Activated T-cell treated with anti-CD3 and anti-CD28 coated beads, Interleukin-2, amount 50 U/mL, for 24 hours (primary cell): ENCODE data around the gene ZCCHC7.
"Not testable (repeated sequence)": the region's sequence is repeated elsewhere in the genome, so short reads cannot be mapped to it uniquely, and the experiment has no call there.

Experiments used
- DNase-seq: peaks from one replicate; pipeline ENCODE4 v3.0.0-alpha.2; 2020
- H3K27ac Mint-ChIP-seq: 2 replicates; pipeline ENCODE4 v1.8.0; 2020; ENCODE audit warnings: mild to moderate bottlenecking, mixed read lengths
- H3K27me3 Mint-ChIP-seq: 2 replicates; pipeline ENCODE4 v1.8.0; 2020; ENCODE audit warnings: mixed read lengths
- H3K36me3 Mint-ChIP-seq: 2 replicates; pipeline ENCODE4 v1.8.0; 2020; ENCODE audit warnings: low read depth, mixed read lengths
- H3K4me1 Mint-ChIP-seq: 2 replicates; pipeline ENCODE4 v1.8.0; 2020; ENCODE audit warnings: low read depth, mixed read lengths
- H3K4me3 Mint-ChIP-seq: 2 replicates; pipeline ENCODE4 v1.8.0; 2020; ENCODE audit warnings: mild to moderate bottlenecking, moderate library complexity, mixed read lengths
- H3K9me3 Mint-ChIP-seq: 2 replicates; pipeline ENCODE4 v1.8.0; 2020; ENCODE audit warnings: mixed read lengths

Gene ZCCHC7

GRCh38 chr9:37146410-37146809, 26.0 kb downstream of the ZCCHC7 start:
- Mint-ChIP-seq H3K9me3 (no peaks in the 10 kb centered on the region), H3K27ac (peak overlapping the region; percentile 72), H3K4me1 (peaks cover 50% of the 10 kb centered on the region)

GRCh38 chr9:37148181-37148580, 27.8 kb downstream of the ZCCHC7 start:
- Mint-ChIP-seq H3K36me3 (peaks cover 59% of the 10 kb centered on the region), H3K4me1 (peaks cover 47% of the 10 kb centered on the region), H3K9me3 (no peaks in the 10 kb centered on the region), H3K27me3 (no peaks in the 10 kb centered on the region), H3K27ac (no peak overlapping the region), H3K4me3 (no peak overlapping the region)
- no peak for DNase-seq

More at GRCh38 chr9:37146410-37146809, 26.0 kb downstream of the ZCCHC7 start:
- Mint-ChIP-seq H3K36me3 (peaks cover 54% of the 10 kb centered on the region), H3K4me3 (peak overlapping the region; percentile 5), H3K27me3 (no peaks in the 10 kb centered on the region)
- DNase-seq: no peak

- H3K27me3 Mint-ChIP-seq: no peaks in the 10 kb centered on the region
- no peak overlapping the region for H3K27ac Mint-ChIP-seq
- no peak overlapping the region for H3K4me3 Mint-ChIP-seq
- H3K9me3 Mint-ChIP-seq: no peaks in the 10 kb centered on the region
- no peak for DNase-seq
- peaks cover 68% of the 10 kb centered on the region for H3K36me3 Mint-ChIP-seq
- H3K4me1 Mint-ChIP-seq: peaks cover 45% of the 10 kb centered on the region
Measured at GRCh38 chr9:37149666-37150308, 29.4 kb downstream of the ZCCHC7 start.

- no peaks in the 10 kb centered on the region for H3K27me3 Mint-ChIP-seq
- no peak for DNase-seq
- no peak overlapping the region for H3K27ac Mint-ChIP-seq
- no peak overlapping the region for H3K4me3 Mint-ChIP-seq
- no peaks in the 10 kb centered on the region for H3K9me3 Mint-ChIP-seq
- peaks cover 42% of the 10 kb centered on the region for H3K4me1 Mint-ChIP-seq
- peaks cover 67% of the 10 kb centered on the region for H3K36me3 Mint-ChIP-seq
Measured at GRCh38 chr9:37150415-37150814, 30.0 kb downstream of the ZCCHC7 start.

- Mint-ChIP-seq H3K4me3 (no peak overlapping the region), H3K36me3 (peaks cover 77% of the 10 kb centered on the region), H3K4me1 (peaks cover 42% of the 10 kb centered on the region), H3K27me3 (no peaks in the 10 kb centered on the region), H3K27ac (no peak overlapping the region), H3K9me3 (no peaks in the 10 kb centered on the region)
- no peak for DNase-seq
Measured at GRCh38 chr9:37151812-37152211, 31.4 kb downstream of the ZCCHC7 start.

- Mint-ChIP-seq H3K4me1 (peaks cover 43% of the 10 kb centered on the region), H3K9me3 (no peaks in the 10 kb centered on the region), H3K36me3 (peaks cover 79% of the 10 kb centered on the region), H3K27me3 (no peaks in the 10 kb centered on the region), H3K4me3 (no peak overlapping the region), H3K27ac (no peak overlapping the region)
- no peak for DNase-seq
Measured at GRCh38 chr9:37152365-37152764, 32.0 kb downstream of the ZCCHC7 start.

GRCh38 chr9:37155601-37156000, 35.2 kb downstream of the ZCCHC7 start:
- Mint-ChIP-seq H3K27me3 (no peaks in the 10 kb centered on the region), H3K9me3 (no peaks in the 10 kb centered on the region), H3K36me3 (peaks cover 76% of the 10 kb centered on the region), H3K27ac (no peak overlapping the region), H3K4me1 (peaks cover 33% of the 10 kb centered on the region), H3K4me3 (no peak overlapping the region)
- no peak for DNase-seq

- Mint-ChIP-seq H3K4me3 (no peak overlapping the region), H3K27ac (no peak overlapping the region), H3K27me3 (no peaks in the 10 kb centered on the region), H3K4me1 (peaks cover 33% of the 10 kb centered on the region), H3K9me3 (no peaks in the 10 kb centered on the region), H3K36me3 (peaks cover 77% of the 10 kb centered on the region)
- no peak for DNase-seq
Measured at GRCh38 chr9:37156205-37156604, 35.8 kb downstream of the ZCCHC7 start.

- Mint-ChIP-seq H3K27ac (no peak overlapping the region), H3K9me3 (no peaks in the 10 kb centered on the region), H3K36me3 (peaks cover 79% of the 10 kb centered on the region), H3K4me3 (no peak overlapping the region), H3K4me1 (peaks cover 31% of the 10 kb centered on the region), H3K27me3 (no peaks in the 10 kb centered on the region)
- no peak for DNase-seq
Measured at GRCh38 chr9:37156781-37157356, 36.5 kb downstream of the ZCCHC7 start.

- no peak overlapping the region for H3K27ac Mint-ChIP-seq
- no peaks in the 10 kb centered on the region for H3K9me3 Mint-ChIP-seq
- peaks cover 27% of the 10 kb centered on the region for H3K4me1 Mint-ChIP-seq
- H3K27me3 Mint-ChIP-seq: no peaks in the 10 kb centered on the region
- no peak for DNase-seq
- H3K4me3 Mint-ChIP-seq: no peak overlapping the region
- peaks cover 79% of the 10 kb centered on the region for H3K36me3 Mint-ChIP-seq
Measured at GRCh38 chr9:37157726-37158377, 37.5 kb downstream of the ZCCHC7 start.

GRCh38 chr9:37163299-37163698, 42.9 kb downstream of the ZCCHC7 start:
- Mint-ChIP-seq H3K36me3 (peaks cover 81% of the 10 kb centered on the region), H3K27ac (no peak overlapping the region), H3K4me1 (peaks cover 19% of the 10 kb centered on the region), H3K27me3 (no peaks in the 10 kb centered on the region), H3K9me3 (no peaks in the 10 kb centered on the region), H3K4me3 (no peak overlapping the region)
- no peak for DNase-seq

GRCh38 chr9:37164335-37164734, 44.0 kb downstream of the ZCCHC7 start:
- peaks cover 85% of the 10 kb centered on the region for H3K36me3 Mint-ChIP-seq
- H3K9me3 Mint-ChIP-seq, H3K27ac Mint-ChIP-seq, H3K27me3 Mint-ChIP-seq, H3K4me3 Mint-ChIP-seq, DNase-seq: not testable (repeated sequence)
- peaks cover 21% of the 10 kb centered on the region for H3K4me1 Mint-ChIP-seq

- H3K36me3 Mint-ChIP-seq: peaks cover 79% of the 10 kb centered on the region
- peaks cover 22% of the 10 kb centered on the region for H3K4me1 Mint-ChIP-seq
- H3K9me3 Mint-ChIP-seq: no peaks in the 10 kb centered on the region
Measured at GRCh38 chr9:37165644-37166043, 45.3 kb downstream of the ZCCHC7 start.

GRCh38 chr9:37167456-37168047, 47.2 kb downstream of the ZCCHC7 start:
- DNase-seq: no peak
- Mint-ChIP-seq H3K36me3 (peaks cover 84% of the 10 kb centered on the region), H3K27me3 (no peaks in the 10 kb centered on the region), H3K4me1 (peaks cover 23% of the 10 kb centered on the region), H3K4me3 (no peak overlapping the region), H3K9me3 (no peaks in the 10 kb centered on the region), H3K27ac (no peak overlapping the region)

More at GRCh38 chr9:37165644-37166043, 45.3 kb downstream of the ZCCHC7 start:
- no peak for DNase-seq
- Mint-ChIP-seq H3K27ac (no peak overlapping the region), H3K4me3 (no peak overlapping the region), H3K27me3 (no peaks in the 10 kb centered on the region)

- H3K27me3 Mint-ChIP-seq: no peaks in the 10 kb centered on the region
- H3K9me3 Mint-ChIP-seq: no peaks in the 10 kb centered on the region
- H3K4me1 Mint-ChIP-seq: peaks cover 15% of the 10 kb centered on the region
- H3K36me3 Mint-ChIP-seq: peaks cover 68% of the 10 kb centered on the region
- no peak overlapping the region for H3K27ac Mint-ChIP-seq
- no peak for DNase-seq
- no peak overlapping the region for H3K4me3 Mint-ChIP-seq
Measured at GRCh38 chr9:37172557-37172956, 52.2 kb downstream of the ZCCHC7 start.
